HG02759 (cell line): ENCODE results near the gene MTFP1.
"Not testable (repeated sequence)": the region's sequence is repeated elsewhere in the genome, so short reads cannot be mapped to it uniquely, and the experiment has no call there.

Experiments used
- ATAC-seq: cut with Tn5 transposase; IDR thresholded peaks from one replicate; pipeline ENCODE4 v1.9.1; 2021; ENCODE audit warnings: mild to moderate bottlenecking, moderate library complexity; ENCODE audit not compliant: unreplicated experiment

Gene MTFP1

DNA sequence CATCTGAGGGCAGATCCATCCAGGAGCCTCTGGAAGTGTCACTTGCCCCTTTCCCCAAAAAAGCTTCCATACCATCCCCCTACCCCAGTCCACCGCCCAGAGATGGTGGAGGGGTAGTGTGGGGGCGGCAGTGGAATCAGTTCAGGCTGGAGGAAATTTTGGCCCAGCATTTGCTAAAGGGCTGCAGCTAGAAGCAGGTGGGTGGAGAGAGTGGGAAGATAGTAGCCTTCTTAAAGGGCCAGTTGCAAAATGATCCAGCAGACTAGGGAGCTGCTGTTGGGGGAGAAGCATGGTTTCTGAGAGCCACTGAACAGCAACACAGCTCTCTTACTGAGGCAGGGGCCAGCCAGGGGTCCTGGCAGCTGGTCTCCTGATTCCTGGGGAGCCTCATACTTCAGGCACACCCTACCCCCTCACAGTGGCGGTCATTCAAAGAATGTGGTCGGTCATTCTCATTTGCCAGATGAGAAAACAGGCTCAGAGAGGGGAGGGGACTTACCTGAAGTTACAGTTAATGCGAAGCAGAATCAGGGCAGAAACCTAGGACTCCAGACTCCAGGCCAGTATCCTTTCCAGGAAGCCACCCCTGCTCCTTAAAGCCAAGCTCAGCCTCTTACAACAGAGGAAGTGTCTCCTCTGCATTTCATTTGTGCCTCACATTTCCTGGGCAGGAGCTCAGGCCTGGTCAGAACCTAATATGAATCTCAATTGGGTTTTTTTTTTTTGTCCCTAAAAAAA, 23.4 kb upstream of the MTFP1 start:
- no peak for ATAC-seq

DNA sequence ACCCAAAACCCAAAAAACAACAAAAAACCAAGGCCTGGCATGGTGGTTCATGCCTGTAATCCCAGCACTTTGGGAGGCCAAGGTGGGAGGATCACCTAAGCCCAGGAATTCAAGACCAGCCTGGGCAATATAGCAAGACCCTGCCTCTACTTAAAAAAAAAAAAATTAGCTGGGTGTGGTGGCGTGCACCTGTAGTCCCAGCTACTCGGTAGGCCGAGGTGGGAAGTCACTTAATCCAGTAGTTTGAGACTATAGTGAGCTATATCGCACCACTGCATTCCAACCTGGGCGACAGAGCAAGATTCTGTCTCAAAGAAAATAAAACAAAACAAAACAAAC, 22.8 kb upstream of the MTFP1 start:
- not testable (repeated sequence) for ATAC-seq

DNA sequence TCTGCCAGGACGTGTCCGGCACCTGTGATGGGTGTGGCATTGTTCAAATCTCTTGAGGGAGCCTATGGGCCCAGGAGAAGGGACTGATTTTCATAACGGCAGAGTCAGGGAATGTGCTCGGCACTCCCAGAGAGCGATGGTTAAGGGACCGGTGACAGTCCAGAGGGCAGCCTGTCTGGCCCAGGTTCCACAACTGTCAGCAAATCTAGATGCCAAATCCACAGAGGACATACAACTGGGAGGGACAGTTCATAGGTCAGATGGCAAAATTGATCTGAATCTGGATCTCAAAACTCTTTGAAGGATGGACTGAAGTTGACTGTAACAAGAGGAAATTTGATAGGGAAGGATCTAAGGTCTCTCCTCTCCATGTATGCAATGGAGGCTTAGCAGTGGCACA, 21.3 kb upstream of the MTFP1 start:
- ATAC-seq = no peak

DNA sequence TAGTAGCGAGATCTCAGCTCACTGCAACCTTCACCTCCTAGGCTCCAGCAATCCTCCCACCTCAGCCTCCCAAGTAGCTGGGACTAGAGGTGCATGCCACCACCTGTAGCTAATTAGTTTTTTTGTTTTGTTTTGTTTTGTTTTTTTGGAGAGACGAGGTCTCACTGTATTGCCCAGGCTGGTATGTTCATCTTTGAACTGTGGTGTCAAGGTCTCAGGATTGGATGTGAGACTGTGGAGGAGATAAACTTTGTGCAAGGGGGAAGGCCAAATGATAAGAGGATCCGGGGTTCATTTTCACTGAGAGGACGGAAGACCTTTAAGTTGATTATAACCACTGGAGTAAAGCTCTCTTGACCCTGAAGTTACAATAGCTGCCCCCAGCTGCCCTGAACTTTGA, 19.8 kb upstream of the MTFP1 start:
- no peak for ATAC-seq

DNA sequence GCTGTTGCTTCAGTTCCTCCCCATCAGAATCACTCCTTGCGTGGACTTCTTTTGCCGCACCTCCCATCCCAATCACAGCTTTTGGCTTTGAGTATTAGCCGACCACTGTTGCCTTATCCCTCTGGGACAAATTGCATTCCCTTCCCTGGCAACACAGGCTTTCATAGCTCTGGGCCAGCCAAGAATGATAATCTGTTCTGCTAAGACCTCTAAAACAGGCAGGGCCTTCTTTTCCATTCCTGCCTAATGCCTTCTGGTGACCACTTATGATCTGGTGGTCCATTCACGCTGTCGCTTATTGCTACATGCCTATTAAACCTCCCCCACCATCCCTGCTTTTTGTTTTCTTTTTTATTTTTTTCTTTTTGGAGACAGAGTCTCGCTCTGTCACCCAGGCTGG, 19.2 kb upstream of the MTFP1 start:
- no peak for ATAC-seq

DNA sequence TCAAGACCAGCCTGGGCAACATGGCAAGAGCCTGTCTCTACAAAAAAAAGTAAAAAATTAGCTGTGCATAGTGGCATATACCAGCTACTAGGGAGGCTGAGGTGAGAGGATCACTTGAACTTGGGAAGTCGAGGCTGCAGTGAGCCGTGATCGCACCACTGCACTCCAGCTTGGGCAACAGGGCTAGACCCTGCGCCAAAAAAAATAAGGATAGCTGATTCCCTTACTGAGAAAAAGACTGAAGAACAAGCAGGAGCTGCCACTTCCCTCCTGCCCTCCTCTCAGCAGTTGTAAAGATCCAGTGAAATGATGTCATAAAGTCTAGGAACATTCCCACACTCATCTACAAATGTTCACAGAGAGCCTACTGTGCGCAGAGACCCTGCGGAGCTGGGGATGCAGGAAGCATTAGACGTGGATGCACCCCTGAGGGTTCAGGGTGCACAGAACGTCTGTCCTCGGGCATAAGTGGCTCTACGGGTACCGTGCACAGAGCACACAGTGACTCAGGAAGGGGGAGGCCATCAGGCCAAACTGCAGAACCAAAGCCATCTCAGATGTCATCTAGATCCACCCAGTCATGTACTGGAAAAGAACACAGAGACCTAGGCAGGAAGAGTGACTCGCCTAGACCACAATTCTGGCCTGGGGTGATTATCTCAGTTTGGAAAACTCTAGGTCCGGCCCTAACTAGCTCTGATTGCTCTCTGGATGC, 17.0 kb upstream of the MTFP1 start:
- ATAC-seq = no peak

DNA sequence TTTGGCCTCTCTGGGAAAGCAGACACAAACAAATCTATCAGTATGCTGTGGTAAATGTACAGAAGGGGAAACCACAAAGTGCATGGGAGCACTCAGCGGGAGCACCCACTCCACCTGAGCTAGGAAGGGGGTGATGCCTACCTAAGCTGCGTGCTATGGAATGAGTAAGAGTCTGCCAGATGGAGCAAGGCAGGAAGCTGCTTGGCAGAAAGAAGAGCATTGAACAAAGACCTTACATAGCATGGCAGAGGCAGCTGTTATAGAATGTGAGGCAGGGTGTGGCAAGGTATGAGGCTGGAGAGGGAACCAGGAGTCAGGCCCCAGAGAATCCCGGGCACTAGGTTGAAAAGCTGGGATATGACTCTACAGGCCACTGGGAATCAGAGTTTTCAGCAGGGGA, 13.8 kb upstream of the MTFP1 start:
- ATAC-seq = no peak

DNA sequence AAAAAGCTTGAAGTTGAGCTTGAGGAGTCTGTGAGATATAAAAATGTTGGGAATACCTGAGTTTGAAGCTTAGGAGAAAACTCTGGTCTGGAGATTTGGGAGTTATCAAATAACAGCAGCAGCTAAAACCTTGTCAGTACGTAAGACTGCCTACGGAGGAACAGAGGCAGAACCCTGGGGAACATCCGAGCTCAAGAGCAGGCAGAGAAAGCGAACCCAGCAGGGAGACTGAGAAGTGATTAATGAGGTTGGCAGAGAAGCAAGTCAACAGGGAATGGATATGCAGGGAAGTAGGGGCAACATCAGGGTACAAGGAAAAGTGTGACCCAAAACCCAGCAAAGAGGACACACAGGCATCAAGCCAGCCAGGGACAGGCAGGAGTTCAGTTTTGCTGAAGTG, 12.6 kb upstream of the MTFP1 start:
- ATAC-seq = no peak

DNA sequence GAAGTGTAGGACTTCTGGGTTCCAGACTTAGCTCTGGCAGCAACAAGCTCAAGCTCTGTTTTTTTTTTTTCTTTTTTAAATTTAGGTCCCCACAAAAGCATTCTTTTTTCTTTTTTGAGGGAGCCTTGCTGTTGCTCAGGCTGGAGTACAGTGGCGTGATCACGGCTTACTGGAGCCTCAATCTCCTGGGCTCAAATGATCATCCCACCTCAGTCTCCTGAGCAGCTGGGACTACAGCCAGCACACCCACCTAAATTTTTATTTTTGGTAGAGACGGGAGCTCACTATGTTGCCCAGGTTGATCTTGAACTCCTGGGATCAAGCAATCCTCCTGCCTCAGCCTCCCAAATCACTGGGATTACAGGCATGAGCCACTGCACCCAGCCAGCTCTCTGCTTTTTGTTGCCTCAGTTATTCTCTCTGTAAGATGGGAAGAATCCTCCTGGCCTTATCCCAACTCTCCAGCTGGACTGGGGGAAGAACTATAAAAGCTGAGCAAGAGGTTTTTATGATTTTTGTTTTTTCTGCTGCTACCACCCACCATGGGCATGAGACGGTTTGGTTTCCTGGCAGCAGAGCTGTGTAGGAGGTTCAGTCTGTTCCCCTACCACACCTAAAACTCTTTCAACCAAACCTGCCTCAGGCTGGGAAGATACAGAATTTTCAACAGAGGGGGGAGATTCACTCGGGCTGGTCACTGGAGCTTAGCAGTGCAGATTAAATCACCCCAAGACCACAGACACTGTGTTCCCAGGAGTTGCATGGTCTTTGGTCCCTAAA, 11.6 kb upstream of the MTFP1 start:
- no peak for ATAC-seq

DNA sequence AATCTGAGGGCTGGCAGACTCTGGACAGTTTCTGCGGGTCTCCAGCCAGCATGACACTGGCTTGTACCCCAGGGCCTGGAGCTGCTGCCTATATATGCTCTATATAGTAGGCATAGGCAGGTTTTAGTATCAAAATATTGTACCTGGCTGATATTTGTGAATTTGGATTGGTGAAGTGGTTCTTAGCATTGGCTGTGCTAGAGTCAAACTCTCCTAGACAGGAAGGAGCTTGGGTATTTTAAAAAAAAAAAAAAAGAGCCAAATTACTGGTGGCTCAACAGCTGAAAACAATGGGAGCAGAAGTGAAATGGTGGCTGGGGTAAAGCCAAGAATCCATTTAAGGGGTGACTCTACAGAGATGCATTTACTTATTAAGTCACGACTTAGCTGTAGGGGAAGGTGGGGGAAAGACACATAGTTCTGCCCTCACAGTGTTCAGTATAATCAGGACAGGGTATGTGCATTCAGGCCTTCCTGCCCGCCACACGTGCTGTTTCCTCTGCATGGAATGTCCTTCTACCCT, 11.0 kb upstream of the MTFP1 start:
- ATAC-seq = no peak

DNA sequence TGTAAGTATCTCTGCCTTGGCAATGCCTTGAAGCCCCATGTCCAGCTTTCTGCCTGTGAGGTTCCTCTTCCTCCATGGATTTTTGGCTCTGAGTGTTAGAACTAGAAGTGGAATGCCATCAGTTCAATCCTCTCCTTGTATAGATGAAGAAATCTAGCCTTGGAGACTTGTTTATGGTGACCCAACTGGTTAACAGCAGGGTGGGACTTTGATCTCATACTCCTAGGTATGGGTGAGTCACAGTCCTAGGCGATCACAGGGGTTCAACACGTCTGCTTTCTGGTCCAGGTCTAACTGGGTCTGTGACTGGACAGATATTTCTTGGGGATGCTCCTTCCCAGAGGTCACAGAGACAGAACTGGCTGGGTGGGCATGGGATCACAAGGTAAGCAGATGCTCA, 9.2 kb upstream of the MTFP1 start:
- no peak for ATAC-seq

DNA sequence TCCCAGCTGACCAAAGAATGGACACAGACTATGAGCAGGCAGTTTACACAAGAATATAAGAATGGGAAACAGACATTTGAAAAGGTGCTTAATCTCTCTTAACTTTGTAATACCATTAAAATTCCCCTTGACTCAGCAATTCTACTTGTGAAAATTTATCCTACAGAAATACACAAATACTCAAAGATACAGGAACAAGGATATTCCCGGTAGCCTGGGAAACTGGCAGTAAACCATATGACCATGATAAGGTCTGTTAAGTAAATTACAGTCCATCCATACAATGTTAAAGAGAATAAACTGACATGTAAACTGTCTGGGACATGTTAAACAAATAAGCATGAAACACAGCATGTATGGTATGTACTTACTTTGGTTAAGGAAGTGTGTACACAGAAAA, 8.7 kb upstream of the MTFP1 start:
- ATAC-seq = no peak

DNA sequence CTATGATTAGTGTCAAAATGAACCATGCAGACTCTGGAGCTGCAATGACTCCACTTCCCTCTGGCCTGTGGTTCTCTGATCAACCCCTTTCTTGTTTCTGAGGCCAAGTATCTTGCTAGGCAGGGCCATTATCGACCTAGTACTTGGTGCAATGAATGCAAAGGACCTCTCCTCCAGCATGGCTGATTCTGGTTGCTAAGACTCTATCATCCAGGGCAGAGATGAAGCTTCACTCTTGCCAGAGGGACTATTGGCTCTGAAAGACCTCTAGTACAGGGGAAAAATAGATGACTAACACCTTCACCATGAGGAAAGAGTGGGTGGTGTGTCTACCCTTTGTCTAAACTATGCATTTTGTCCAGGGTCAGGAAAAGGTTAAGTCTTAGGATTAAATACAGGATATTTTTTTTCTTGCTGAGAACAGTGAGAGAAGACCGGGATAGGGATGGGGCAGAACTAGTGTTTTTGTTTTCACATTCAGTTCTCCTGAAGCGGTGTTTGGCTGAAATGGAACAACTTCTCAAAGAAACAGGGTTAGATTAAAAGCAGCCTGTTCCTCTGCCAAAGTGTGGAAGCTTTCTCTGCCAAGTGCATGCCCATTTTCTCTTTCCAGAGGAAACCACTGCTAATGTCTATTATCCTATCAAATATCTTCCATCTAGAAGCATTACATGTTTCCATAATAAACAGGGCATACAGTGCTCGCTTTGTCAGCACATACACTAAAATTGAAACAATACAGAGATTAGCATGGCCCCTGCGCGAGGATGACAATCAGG, 5.0 kb upstream of the MTFP1 start:
- ATAC-seq = no peak

DNA sequence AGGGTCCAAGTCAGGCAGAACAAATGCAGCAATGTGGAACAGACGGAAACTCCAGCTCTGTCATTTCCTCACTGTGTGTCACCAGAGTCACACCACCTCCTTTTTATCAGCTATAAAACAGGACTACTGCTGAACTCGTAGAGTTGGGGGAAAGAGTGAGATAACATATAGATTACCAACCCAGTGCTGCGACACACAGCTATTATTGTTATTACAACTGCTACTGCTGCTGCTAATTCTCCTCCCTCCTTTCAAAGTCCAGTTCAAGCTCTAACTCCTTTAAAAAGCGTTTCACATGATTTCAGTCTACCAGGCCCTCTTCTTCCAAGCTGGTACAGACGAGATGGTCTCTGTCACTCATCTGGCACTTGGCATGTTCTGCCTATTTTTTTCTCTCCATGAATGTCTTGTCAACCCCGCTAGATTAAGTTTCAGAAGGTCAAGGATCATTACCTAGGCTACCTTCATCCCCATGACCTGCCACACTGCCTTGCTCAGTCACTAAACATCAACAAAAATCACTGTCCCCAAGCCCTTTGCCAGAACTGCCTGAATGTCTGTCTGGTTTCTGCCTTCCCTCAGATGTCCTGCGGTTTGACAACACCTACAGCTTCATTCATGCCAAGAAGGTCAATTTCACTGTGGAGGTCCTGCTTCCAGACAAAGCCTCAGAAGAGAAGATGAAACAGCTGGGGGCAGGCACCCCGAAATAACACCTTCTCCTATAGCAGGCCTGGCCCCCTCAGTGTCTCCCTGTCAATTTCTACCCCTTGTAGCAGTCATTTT, 3.7 kb upstream of the MTFP1 start:
- ATAC-seq = no peak

DNA sequence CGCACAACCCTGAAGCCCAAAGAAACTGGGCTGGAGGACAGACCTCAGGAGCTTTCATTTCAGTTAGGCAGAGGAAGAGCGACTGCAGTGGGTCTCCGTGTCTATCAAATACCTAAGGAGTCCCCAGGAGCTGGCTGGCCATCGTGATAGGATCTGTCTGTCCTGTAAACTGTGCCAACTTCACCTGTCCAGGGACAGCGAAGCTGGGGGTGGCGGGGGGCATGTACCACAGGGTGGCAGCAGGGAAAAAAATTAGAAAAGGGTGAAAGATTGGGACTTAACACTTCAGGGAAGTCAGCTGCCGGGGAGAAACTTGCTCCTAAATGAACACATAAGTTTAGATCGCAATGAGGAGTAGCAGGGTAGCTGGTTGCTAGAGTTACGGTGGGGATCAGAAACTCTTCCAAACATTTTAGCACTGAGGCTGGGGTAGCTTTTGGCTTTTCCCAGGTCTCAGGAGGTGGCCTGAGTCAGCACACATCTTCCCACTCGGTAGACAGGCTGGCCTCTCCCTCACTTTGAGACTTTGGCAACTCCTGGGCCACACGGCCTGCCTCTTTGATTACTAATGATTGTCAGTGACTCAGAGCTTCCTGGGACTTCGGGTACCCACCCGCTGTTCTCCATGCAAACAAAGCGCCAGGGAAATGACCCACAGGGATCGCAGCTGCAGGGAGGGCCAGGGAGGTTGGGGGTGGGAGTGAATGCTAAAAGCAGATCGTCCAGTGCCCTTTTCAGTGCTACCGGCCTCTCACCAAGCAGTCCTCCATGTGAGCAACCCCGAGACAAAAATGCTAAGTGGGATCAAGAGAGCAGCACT, 2.9 kb upstream of the MTFP1 start:
- no peak for ATAC-seq

DNA sequence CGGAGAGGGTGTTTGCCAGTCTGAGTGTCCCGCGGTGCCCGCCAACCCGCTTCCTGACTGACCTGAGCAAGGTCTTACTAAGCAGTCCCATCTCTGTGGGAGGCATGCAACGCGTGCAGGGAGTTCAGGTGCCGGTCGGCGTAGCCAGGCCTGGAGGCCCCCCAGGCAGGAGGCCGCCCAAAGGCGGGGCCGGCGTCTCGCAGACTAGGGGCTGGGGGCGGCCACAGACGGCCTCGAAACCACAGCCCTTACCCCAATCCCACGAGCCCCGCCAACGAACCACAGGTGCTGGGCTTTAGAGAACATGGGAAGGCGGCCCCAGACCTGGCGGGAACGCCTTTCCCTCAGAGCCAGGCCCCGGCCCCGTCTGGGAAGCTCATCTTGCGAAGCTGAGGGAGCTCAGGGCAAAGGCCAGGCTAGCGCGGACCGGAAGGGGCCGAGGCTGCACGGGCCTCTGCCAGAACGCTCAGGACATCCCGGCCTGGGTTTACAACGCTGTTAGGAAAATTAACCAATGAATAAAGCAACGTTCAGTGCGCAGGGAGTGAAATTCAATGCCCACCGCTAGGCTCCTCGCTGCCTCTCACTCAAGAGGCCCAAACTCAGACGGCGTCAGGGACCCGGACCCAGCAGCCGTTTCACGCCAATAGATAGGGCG, 2.1 kb upstream of the MTFP1 start:
- ATAC-seq = peak; percentile 34

DNA sequence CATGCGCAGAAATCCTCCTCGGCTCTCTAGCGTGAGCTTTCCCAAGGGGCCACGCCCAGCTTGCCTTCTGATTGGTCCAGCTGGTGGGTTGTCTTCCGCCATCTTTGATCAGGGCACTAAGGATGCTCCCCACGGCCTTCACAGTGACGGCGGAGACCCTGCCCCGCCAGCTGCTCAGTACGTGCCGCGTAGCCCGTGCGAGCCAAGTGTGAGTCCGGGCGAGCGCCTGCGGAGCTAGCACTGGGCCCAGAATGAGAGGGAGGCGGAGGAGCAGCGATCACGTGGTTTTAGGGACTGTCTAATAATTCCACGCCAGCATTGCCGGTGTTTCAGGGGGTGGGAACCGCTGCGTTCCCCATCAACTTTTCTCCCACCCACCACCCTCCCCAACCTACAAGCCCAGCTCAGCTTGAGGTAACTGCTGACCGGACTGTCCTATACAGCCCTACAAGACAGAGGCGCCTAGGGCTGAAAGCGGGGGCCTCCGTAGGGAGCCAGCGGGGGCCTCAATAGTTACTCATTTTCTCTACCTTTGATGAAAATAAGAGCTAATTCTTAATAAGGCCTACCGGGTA, 1.5 kb upstream of the MTFP1 start:
- ATAC-seq = peak; percentile 84

DNA sequence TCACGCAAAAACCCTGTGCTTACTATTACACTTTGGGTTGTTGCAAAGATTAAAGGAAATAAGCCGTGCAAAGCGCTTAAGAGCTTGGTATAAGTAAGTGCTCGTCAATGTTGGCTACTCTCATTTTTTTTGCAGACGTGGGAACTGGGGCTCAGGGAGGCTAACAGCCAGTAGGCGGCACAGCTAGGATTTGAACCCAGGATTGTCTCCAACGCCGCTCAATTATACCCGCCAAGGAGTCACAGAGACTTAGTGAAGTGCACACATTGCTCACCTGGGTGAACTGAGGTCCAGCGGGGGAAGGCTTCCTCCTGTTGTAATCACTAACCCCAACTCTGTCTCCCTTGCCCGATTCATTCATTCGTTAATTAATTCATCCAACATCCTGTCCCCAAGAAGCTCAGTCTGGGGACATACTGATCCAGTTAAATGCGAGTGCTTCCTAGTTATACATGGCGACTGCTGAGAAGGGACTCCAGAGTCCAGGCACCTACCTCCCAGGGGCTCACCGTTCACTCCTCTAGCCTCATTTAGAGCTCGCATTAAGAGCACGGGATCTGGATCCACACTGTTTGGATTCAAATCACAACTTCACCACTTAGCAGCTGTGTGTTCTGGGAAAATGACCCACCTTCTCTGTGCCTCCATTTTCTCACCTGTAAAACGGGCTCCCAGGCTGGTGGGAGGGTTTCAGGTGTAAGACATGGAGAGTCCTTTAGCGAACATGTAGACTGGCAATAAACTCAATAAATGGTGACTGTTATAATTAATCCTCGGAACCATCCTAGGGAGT, 838 bp upstream of the MTFP1 start:
- no peak for ATAC-seq
